Fibroblast of lung (primary cell): Measurements from ENCODE around the gene FAM20C. TPM values are rescaled to one million over a fixed set of nuclear protein-coding genes. Genes with fewer than 3 reads are reported as not detected.

ENCODE experiments used
- DNase-seq, 2 donors: peaks; one replicate each; pipeline versions ENCODE4 v3.0.0 to v3.0.0-alpha.2; 2010; ENCODE audit warnings: low read depth in 2 of 2
- H2AFZ ChIP-seq: 2 replicates; pipeline ENCODE4 v1.5.1; 2012; ENCODE audit warnings: low read length, control low read depth, inconsistent platforms
- H3K27ac ChIP-seq: 2 replicates; pipeline ENCODE4 v1.5.1; 2011; ENCODE audit warnings: low read length, control low read depth; ENCODE audit not compliant: insufficient read depth
- H3K27me3 ChIP-seq: 2 replicates; pipeline ENCODE4 v1.5.1; 2011; ENCODE audit warnings: mild to moderate bottlenecking, low read length; ENCODE audit not compliant: control insufficient read depth, insufficient read depth
- H3K36me3 ChIP-seq: 2 replicates; pipeline ENCODE4 v1.5.1; 2011; ENCODE audit warnings: low read length; ENCODE audit not compliant: control insufficient read depth, insufficient read depth
- H3K4me1 ChIP-seq: 2 replicates; pipeline ENCODE4 v1.5.1; 2011; ENCODE audit warnings: low read length; ENCODE audit not compliant: control insufficient read depth, insufficient read depth; ENCODE audit errors: extremely low read depth
- H3K4me2 ChIP-seq: 2 replicates; pipeline ENCODE4 v1.5.1; 2011; ENCODE audit warnings: low read length, control low read depth; ENCODE audit not compliant: insufficient read depth; ENCODE audit errors: extremely low read depth
- H3K4me3 ChIP-seq, 4 experiments: fragments of 200-600 bp in 1 of 4; sonication (generic) in 1 of 4; replicated peaks in 1 of 4; 2 replicates each; pipeline ENCODE4 v1.5.1; 2011 to 2016; ENCODE audit warnings: low read length in 4 of 4, low read depth in 3 of 4, mild to moderate bottlenecking in 3 of 4, control low read depth in 2 of 4, inconsistent platforms in 1 of 4, mixed read lengths in 1 of 4; ENCODE audit not compliant: insufficient read depth in 1 of 4; ENCODE audit errors: control extremely low read depth in 1 of 4
- H3K79me2 ChIP-seq: 2 replicates; pipeline ENCODE4 v1.5.1; 2012; ENCODE audit warnings: mild to moderate bottlenecking, low read length, inconsistent platforms; ENCODE audit not compliant: control insufficient read depth, insufficient read depth
- H3K9ac ChIP-seq: 2 replicates; pipeline ENCODE4 v1.5.1; 2011; ENCODE audit warnings: mild to moderate bottlenecking, low read length, control low read depth; ENCODE audit not compliant: insufficient read depth
- H3K9me3 ChIP-seq: 2 replicates; pipeline ENCODE4 v1.5.1; 2012; ENCODE audit warnings: low read depth, low read length; ENCODE audit not compliant: control insufficient read depth, insufficient read depth
- H4K20me1 ChIP-seq: 2 replicates; pipeline ENCODE4 v1.5.1; 2011; ENCODE audit warnings: low read length; ENCODE audit not compliant: control insufficient read depth, insufficient read depth; ENCODE audit errors: extremely low read depth
- EZH2 ChIP-seq: IDR thresholded peaks from 2 replicates; pipeline ENCODE4 v1.5.1; 2012; ENCODE audit warnings: low read length, control low read depth, mild to moderate bottlenecking; ENCODE audit errors: missing control alignments
- polyA plus RNA-seq, 2 donors: library from polyadenylated mRNA; depleted of rRNA in 1 of 2; stranded (reverse) in 1 of 2; unstranded in 1 of 2; fragments of >200 nt; gene quantifications; 2 replicates each; pipeline ENCODE4 v1.2.1, GENCODE V29; 2011 to 2012; ENCODE audit warnings: missing spikeins in 1 of 2
- total RNA-seq: library from RNA; depleted of rRNA; stranded (reverse); fragments of >200 nt; gene quantifications from 2 replicates; pipeline ENCODE4 v1.2.1, GENCODE V29; 2014
- TF ChIP-seq, protein P1 (sequence below), 2 donors: IDR thresholded peaks in 1 of 2; conservative IDR thresholded peaks in 1 of 2; 1 replicate in 1 of 2; 2 replicates in 1 of 2; pipeline ENCODE4 v1.5.1; 2011 to 2012; ENCODE audit warnings: low read length in 2 of 2, control low read depth in 1 of 2, inconsistent platforms in 1 of 2, low read depth in 1 of 2, mild to moderate bottlenecking in 1 of 2

Gene FAM20C
- total and polyA plus RNA-seq, 2 donors (not counting 1 experiment from before 2014, with no cell fraction given) = 31.8 to 70.7 TPM

DNA sequence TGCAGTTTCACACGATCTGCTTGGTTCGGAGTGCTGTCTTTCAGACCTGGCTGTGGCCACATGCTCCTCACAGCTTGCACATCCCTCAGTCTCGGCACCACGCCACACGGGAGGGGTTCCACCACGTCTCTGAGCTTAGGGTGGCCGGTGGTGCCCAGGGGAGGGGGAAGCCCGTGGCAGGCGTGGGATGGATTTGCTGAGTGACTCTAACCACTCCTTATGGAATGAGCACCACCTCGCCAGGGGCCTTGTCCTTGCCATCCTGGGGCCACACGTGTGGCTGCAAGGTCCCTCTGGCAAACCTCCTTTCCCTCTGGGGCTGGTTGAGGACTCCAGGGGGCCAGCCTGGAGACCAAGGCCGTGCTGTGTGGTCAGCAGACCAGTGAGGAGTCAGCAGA, 29.1 kb upstream of the FAM20C start:
- Histone ChIP-seq H3K36me3 (no peaks in the 10 kb centered on the region), H3K9me3 (no peaks in the 10 kb centered on the region)

DNA sequence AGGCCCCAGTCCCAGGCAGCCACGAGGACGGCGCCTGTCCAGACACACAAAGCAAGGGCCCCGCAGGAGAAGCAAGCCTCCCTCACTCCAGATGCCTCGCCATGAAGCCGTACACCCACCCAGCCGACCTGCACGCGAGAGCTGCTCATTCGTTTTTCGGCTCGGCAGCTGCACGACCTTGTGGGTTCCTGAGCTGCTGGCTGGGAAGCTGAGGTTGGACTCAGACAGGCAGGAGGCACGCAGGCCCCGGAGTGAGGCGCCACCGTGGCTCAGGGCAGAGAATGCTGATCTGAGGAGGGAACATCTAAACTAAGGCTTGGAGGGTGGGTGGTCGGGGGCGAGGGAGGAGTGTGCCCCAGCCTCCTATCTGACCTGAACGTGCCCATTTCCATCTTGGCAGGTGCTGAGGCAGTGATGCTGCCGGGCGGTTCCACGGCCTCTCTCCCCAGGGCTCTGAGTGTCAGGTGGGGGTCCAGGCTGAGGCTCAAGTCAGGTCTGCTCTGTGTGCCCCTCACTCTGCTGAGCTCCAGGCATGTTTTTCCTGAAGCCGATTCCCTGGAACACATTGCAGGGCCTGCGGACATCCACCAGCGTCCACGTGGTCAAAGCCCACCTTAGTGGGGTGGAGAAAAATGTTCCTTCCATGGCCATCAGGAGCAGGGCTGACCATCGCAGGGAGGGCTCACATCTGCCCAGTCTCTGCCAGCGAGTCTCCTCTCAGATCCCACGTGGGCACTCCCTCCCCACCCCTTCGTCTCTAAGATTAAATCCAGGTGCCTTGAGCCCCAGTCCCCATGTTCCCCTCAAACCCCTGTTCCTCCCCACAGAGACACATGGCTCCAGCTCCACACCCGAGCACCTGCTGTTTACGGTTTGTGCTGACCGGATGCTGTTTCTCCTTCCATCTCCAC, 28.1 kb upstream of the FAM20C start:
- no peak overlapping the region for H3K4me3 ChIP-seq
- no peaks in the 10 kb centered on the region for H3K79me2 ChIP-seq
- no peaks in the 10 kb centered on the region for H3K36me3 ChIP-seq
- DNase-seq = no peak
- H3K27me3 ChIP-seq = peaks cover 39% of the 10 kb centered on the region
- H3K27ac ChIP-seq = no peak overlapping the region
- H3K9ac ChIP-seq = no peak overlapping the region
- TF ChIP-seq, protein P1, sequence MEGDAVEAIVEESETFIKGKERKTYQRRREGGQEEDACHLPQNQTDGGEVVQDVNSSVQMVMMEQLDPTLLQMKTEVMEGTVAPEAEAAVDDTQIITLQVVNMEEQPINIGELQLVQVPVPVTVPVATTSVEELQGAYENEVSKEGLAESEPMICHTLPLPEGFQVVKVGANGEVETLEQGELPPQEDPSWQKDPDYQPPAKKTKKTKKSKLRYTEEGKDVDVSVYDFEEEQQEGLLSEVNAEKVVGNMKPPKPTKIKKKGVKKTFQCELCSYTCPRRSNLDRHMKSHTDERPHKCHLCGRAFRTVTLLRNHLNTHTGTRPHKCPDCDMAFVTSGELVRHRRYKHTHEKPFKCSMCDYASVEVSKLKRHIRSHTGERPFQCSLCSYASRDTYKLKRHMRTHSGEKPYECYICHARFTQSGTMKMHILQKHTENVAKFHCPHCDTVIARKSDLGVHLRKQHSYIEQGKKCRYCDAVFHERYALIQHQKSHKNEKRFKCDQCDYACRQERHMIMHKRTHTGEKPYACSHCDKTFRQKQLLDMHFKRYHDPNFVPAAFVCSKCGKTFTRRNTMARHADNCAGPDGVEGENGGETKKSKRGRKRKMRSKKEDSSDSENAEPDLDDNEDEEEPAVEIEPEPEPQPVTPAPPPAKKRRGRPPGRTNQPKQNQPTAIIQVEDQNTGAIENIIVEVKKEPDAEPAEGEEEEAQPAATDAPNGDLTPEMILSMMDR (conservative IDR thresholded peaks at IDR 0.05 in 1 of 2, IDR thresholded peaks at IDR 0.05 in 1 of 2; ENCODE audit: low read depth in 1 of 2, low read length in 2 of 2) = no peak
- TF ChIP-seq EZH2 = no peak
- no peak overlapping the region for H3K4me2 ChIP-seq
- peaks cover 2% of the 10 kb centered on the region for H3K4me1 ChIP-seq
- no peaks in the 10 kb centered on the region for H4K20me1 ChIP-seq
- H3K9me3 ChIP-seq = no peaks in the 10 kb centered on the region
- H2AFZ ChIP-seq = no peak overlapping the region

More for the DNA sequence above, 29.1 kb upstream of the FAM20C start:
- H3K4me2 ChIP-seq = no peak overlapping the region
- no peak for TF ChIP-seq EZH2
- TF ChIP-seq, protein P1 (conservative IDR thresholded peaks at IDR 0.05 in 1 of 2, IDR thresholded peaks at IDR 0.05 in 1 of 2; ENCODE audit: low read depth in 1 of 2, low read length in 2 of 2) = no peak
- no peak overlapping the region for H2AFZ ChIP-seq
- H3K9ac ChIP-seq = no peak overlapping the region
- no peaks in the 10 kb centered on the region for H3K79me2 ChIP-seq
- DNase-seq = no peak
- peaks cover 39% of the 10 kb centered on the region for H3K27me3 ChIP-seq
- H3K4me1 ChIP-seq = peaks cover 2% of the 10 kb centered on the region
- H3K4me3 ChIP-seq = no peak overlapping the region
- H4K20me1 ChIP-seq = no peaks in the 10 kb centered on the region
- no peak overlapping the region for H3K27ac ChIP-seq

DNA sequence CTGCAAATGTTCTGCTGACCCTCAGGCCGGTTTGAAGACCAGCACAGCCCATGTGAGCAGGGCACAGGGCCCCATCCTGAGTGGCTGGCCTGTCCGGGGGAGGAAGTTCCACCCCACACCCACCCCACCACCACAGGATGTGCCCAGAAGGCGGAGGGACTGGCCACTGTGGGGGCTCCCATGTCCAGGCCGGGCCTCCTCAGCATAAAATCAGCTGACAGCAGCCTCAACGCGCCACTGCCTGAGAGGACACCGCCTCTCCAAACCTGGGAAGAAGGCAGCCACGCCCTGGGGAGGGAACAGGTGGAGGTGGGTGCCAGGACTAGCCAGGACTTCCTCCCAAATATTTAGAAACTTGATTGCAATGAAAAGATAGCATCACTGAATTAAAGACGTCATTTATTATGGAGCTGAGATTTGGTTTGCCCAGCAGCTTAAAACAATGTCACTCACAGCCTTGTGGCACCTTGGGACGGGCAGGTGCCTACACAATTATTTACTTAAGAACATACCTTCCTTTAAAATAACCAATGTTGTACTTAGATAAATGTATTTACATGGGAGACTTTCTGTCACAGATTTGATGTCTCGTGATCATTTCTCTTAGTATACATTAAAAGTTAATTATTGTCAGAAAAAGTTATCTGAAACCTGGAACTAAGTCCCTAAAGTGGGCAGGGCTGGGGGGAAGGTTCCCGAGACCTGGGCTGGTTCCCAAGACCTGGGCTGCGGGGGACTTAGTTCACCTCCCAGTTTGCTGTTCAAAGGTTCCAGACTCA, 27.3 kb upstream of the FAM20C start:
- DNase-seq = no peak
- H3K9me3 ChIP-seq = no peaks in the 10 kb centered on the region
- peaks cover 2% of the 10 kb centered on the region for H3K4me1 ChIP-seq
- no peak overlapping the region for H2AFZ ChIP-seq
- peaks cover 39% of the 10 kb centered on the region for H3K27me3 ChIP-seq
- H3K4me3 ChIP-seq = no peak overlapping the region
- no peak overlapping the region for H3K27ac ChIP-seq
- no peaks in the 10 kb centered on the region for H4K20me1 ChIP-seq
- H3K36me3 ChIP-seq = no peaks in the 10 kb centered on the region
- no peaks in the 10 kb centered on the region for H3K79me2 ChIP-seq
- no peak overlapping the region for H3K9ac ChIP-seq
- H3K4me2 ChIP-seq = no peak overlapping the region
- TF ChIP-seq, protein P1 (conservative IDR thresholded peaks at IDR 0.05 in 1 of 2, IDR thresholded peaks at IDR 0.05 in 1 of 2; ENCODE audit: low read depth in 1 of 2, low read length in 2 of 2) = no peak
- TF ChIP-seq EZH2 = no peak
